Measurements from ENCODE around the gene PLEKHN1. TPM values are rescaled to one million over a fixed set of nuclear protein-coding genes. Genes with fewer than 3 reads are reported as not detected.

PLEKHN1 gene
- total RNA-seq, 2 experiments from 2014 or later, result not detected

GRCh38 chr1:953524-954320 lies 12.6 kb upstream of the PLEKHN1 start:
- Histone ChIP-seq H3K36me3 (ENCODE audit: insufficient read depth, low read length) (peaks cover 84% of the 10 kb centered on the region), H3K4me1 (ENCODE audit: insufficient read depth, low read length, poor library complexity, severe bottlenecking) (peaks cover 10% of the 10 kb centered on the region), H3K79me2 (ENCODE audit: insufficient read depth, low read depth, low read length) (peaks cover 17% of the 10 kb centered on the region), H3K4me2 (ENCODE audit: low read length) (no peak overlapping the region), H3K4me3 (ENCODE audit: low read depth, low read length, poor library complexity, severe bottlenecking) (no peak overlapping the region), H4K20me1 (ENCODE audit: insufficient read depth, low read length) (peaks cover 4% of the 10 kb centered on the region; the same call in 1 of the 2 replicates), H2AFZ (ENCODE audit: low read length) (no peak overlapping the region), H3K9me3 (ENCODE audit: low read length) (no peaks in the 10 kb centered on the region), H3K9me2 (ENCODE audit: insufficient read depth, low read length) (no peaks in the 10 kb centered on the region), H3K27ac (ENCODE audit: low read depth, low read length, poor library complexity, severe bottlenecking) (no peak overlapping the region)
- intact Hi-C loops (cut with micrococcal nuclease; ENCODE audit: unreplicated experiment), result no loop called here
- DNase-seq (ENCODE audit: low spot score), result no peak
- no peak for TF ChIP-seq CTCF (conservative IDR thresholded peaks at IDR 0.05; ENCODE audit: low read length)
- TF ChIP-seq EZH2phosphoT487 (IDR thresholded peaks at IDR 0.05; ENCODE audit: borderline replicate concordance, low read depth, low read length), result no peak
- ChIA-PET POLR2A (no interaction called here), CTCF (ENCODE audit: unreplicated experiment) (no interaction called here)
- no TSS peak for BruUV-seq (replicated peaks)

DNA sequence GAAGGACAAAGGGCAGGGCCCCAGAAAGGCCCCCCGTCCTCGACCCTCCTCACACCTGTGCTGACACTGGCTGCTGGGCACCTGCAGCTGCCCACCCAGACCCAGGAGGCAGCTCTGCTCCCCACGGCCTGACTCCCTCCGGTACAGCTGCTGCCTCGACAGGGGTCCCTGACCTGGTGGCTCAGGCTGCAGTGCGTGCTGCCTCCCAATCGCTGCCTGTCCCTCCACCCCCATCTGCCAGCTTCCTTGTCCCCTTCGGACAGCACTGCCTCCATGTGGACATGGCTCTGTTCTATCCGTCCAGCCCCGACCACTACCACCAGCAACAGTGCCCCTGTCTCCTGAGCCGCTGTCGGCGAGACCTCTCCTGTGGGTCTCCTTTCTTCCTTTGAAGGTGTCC lies 11.4 kb upstream of the PLEKHN1 start:
- CTCF ChIA-PET (ENCODE audit: unreplicated experiment), result no interaction called here
- no peak for DNase-seq (ENCODE audit: low spot score)
- intact Hi-C loops (cut with micrococcal nuclease; ENCODE audit: unreplicated experiment), result no loop called here
- no TSS peak for BruUV-seq (replicated peaks)
- Histone ChIP-seq H3K27ac (ENCODE audit: low read depth, low read length, poor library complexity, severe bottlenecking) (no peak overlapping the region), H3K36me3 (ENCODE audit: insufficient read depth, low read length) (peaks cover 72% of the 10 kb centered on the region), H3K79me2 (ENCODE audit: insufficient read depth, low read depth, low read length) (peaks cover 20% of the 10 kb centered on the region), H2AFZ (ENCODE audit: low read length) (no peak overlapping the region), H3K4me3 (ENCODE audit: low read depth, low read length, poor library complexity, severe bottlenecking) (no peak overlapping the region), H3K4me2 (ENCODE audit: low read length) (no peak overlapping the region), H3K9me3 (ENCODE audit: low read length) (no peaks in the 10 kb centered on the region), H3K4me1 (ENCODE audit: insufficient read depth, low read length, poor library complexity, severe bottlenecking) (peaks cover 10% of the 10 kb centered on the region), H3K9me2 (ENCODE audit: insufficient read depth, low read length) (no peaks in the 10 kb centered on the region), H4K20me1 (ENCODE audit: insufficient read depth, low read length) (peaks cover 4% of the 10 kb centered on the region; the same call in 1 of the 2 replicates)
- POLR2A ChIA-PET, result no interaction called here
- TF ChIP-seq CTCF (conservative IDR thresholded peaks at IDR 0.05; ENCODE audit: low read length) (no peak), EZH2phosphoT487 (IDR thresholded peaks at IDR 0.05; ENCODE audit: borderline replicate concordance, low read depth, low read length) (no peak)

DNA sequence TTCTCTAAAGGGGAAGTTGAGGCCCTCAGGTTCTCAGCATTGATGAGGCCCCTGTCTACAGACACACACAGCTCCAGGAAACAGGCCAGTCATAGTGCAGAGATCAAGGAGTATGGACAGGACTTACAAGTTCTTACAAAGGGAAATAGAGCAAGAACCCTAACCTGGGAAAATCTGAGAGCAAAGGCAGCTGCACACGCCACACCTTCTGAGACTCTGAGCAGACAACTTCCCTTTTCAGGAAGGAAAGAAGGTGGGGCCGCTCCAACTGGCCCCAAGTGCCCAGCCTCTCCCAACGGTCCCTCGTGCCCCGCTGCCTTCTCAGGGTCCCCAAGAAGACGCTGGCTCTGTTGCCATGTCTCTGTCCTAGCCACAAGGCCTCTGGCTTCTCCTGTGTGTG lies 10.8 kb upstream of the PLEKHN1 start:
- DNase-seq (ENCODE audit: low spot score), result no peak
- Histone ChIP-seq H3K36me3 (ENCODE audit: insufficient read depth, low read length) (peaks cover 67% of the 10 kb centered on the region), H4K20me1 (ENCODE audit: insufficient read depth, low read length) (peaks cover 4% of the 10 kb centered on the region; the same call in 1 of the 2 replicates), H3K4me2 (ENCODE audit: low read length) (no peak overlapping the region), H2AFZ (ENCODE audit: low read length) (no peak overlapping the region), H3K9me3 (ENCODE audit: low read length) (no peaks in the 10 kb centered on the region), H3K27ac (ENCODE audit: low read depth, low read length, poor library complexity, severe bottlenecking) (no peak overlapping the region), H3K79me2 (ENCODE audit: insufficient read depth, low read depth, low read length) (peaks cover 20% of the 10 kb centered on the region), H3K9me2 (ENCODE audit: insufficient read depth, low read length) (no peaks in the 10 kb centered on the region), H3K4me3 (ENCODE audit: low read depth, low read length, poor library complexity, severe bottlenecking) (no peak overlapping the region), H3K4me1 (ENCODE audit: insufficient read depth, low read length, poor library complexity, severe bottlenecking) (peaks cover 10% of the 10 kb centered on the region)
- ChIA-PET POLR2A (no interaction called here), CTCF (ENCODE audit: unreplicated experiment) (no interaction called here)
- BruUV-seq (replicated peaks), result no TSS peak
- TF ChIP-seq EZH2phosphoT487 (IDR thresholded peaks at IDR 0.05; ENCODE audit: borderline replicate concordance, low read depth, low read length), result no peak
- no peak for TF ChIP-seq CTCF (conservative IDR thresholded peaks at IDR 0.05; ENCODE audit: low read length)
- intact Hi-C loops (cut with micrococcal nuclease; ENCODE audit: unreplicated experiment), result no loop called here
